T47D (cell line): Measurements from ENCODE around the gene PPP2R5C.

Experiments used
- DNase-seq, 2 experiments: peaks; one replicate each; pipeline versions ENCODE4 v3.0.0 to v3.0.0-alpha.2; 2011 to 2012; ENCODE audit warnings: low read depth in 1 of 2, low spot score in 1 of 2
- JUND ChIP-seq: IDR thresholded peaks from 2 replicates; pipeline ENCODE4 v1.6.1; 2012; ENCODE audit warnings: low read depth
- in situ Hi-C: cut with HindIII; loops from 2 replicates; pipeline ENCODE4 v1.10.0; 2016; ENCODE audit warnings: low sequenced_read_pairs, low pct_unique_long_range_greater_than_20kb

Gene PPP2R5C

GRCh38 chr14:101870273-101870939 lies 108.9 kb downstream of the PPP2R5C start:
- in situ Hi-C loops = no loop called here
- TF ChIP-seq JUND = no peak
- DNase-seq = no peak

- DNase-seq = no peak
- in situ Hi-C loops = no loop called here
- no peak for TF ChIP-seq JUND
Measured at GRCh38 chr14:101872346-101872745, 110.8 kb downstream of the PPP2R5C start.

GRCh38 chr14:101873076-101873825 lies 111.7 kb downstream of the PPP2R5C start:
- in situ Hi-C loops = no loop called here
- no peak for TF ChIP-seq JUND
- no peak for DNase-seq

DNA sequence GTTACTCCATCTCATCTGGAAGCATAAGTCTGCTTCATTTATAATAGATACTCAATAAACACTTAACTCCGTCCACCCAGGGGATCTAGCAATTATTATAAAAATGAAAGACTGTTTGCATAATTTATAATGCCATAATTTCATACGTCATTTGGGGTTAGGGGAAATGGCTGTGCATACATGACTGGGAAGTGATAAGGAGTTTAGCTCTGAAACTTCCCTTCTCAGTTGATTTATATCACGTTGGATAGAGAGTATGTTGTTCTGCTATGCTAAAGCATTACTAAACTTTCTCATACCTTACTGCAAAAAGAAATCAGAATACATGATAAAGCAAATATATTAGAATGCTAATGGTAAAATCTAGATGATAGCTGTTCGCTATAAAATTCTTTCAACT lies 112.5 kb downstream of the PPP2R5C start:
- in situ Hi-C loops = no loop called here
- no peak for DNase-seq
- no peak for TF ChIP-seq JUND

GRCh38 chr14:101875041-101875726 lies 113.7 kb downstream of the PPP2R5C start:
- TF ChIP-seq JUND = no peak
- in situ Hi-C loops = no loop called here
- DNase-seq = no peak

- TF ChIP-seq JUND = no peak
- no peak for DNase-seq
- in situ Hi-C loops = no loop called here
Measured at GRCh38 chr14:101875727-101876554, 114.4 kb downstream of the PPP2R5C start.

DNA sequence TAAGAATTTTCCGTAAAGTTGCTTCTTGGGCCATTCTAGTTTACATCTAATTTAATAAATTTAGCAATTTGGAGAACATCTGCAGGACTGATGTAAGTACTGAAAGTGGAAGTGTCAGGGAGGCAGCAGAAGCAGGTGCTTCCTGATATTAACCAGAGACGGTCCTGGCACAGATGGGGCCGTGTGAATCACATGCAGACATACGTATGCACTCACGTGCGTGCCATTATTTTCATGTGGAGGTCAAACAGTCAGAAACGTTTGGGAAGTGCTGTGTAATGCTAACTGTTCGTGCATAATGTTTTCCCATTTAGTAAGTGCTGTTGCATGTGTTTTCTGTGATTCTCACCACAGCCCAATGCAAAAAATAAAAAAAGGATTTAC lies 115.0 kb downstream of the PPP2R5C start:
- no peak for TF ChIP-seq JUND
- DNase-seq = no peak
- in situ Hi-C loops = no loop called here

GRCh38 chr14:101877766-101878165 lies 116.3 kb downstream of the PPP2R5C start:
- in situ Hi-C loops = no loop called here
- no peak for TF ChIP-seq JUND
- DNase-seq = no peak

GRCh38 chr14:101878211-101878821 lies 116.8 kb downstream of the PPP2R5C start:
- TF ChIP-seq JUND = no peak
- in situ Hi-C loops = no loop called here

GRCh38 chr14:101878822-101879528 lies 117.5 kb downstream of the PPP2R5C start:
- in situ Hi-C loops = no loop called here
- DNase-seq = no peak
- TF ChIP-seq JUND = no peak

More at GRCh38 chr14:101878211-101878821, 116.8 kb downstream of the PPP2R5C start:
- no peak for DNase-seq

GRCh38 chr14:101879529-101880336 lies 118.2 kb downstream of the PPP2R5C start:
- in situ Hi-C loops = no loop called here
- DNase-seq = no peak
- no peak for TF ChIP-seq JUND
